Calu3 (cell line): ENCODE data around the gene PSMF1. TPM values are rescaled to one million over a fixed set of nuclear protein-coding genes. Genes with fewer than 3 reads are reported as not detected.

ENCODE experiments used
- BruUV-seq: library from RNA; stranded (reverse); fragments of 400-500 nt; replicated peaks from 2 replicates; lab custom pipeline; 2021; lab: Mats Ljungman, UMichigan
- CTCF ChIA-PET: fragments of 300-600 bp; sonication (Branson Sonifier 250); formaldehyde crosslinking; loops from one replicate; lab custom pipeline; 2022; ENCODE audit warnings: antibody characterized with exemption; lab: Charles Lee
- DNase-seq: peaks from one replicate; pipeline ENCODE4 v3.0.0; 2022
- H3K27ac Mint-ChIP-seq: one replicate; pipeline ENCODE4 v1.8.0; 2022; ENCODE audit warnings: mixed read lengths; ENCODE audit not compliant: unreplicated experiment
- H3K27me3 Mint-ChIP-seq: one replicate; pipeline ENCODE4 v1.8.0; 2022; ENCODE audit warnings: mixed read lengths; ENCODE audit not compliant: unreplicated experiment
- H3K36me3 Mint-ChIP-seq: one replicate; pipeline ENCODE4 v1.8.0; 2022; ENCODE audit warnings: mild to moderate bottlenecking, moderate library complexity, mixed read lengths; ENCODE audit not compliant: insufficient read depth, unreplicated experiment
- H3K4me1 Mint-ChIP-seq: one replicate; pipeline ENCODE4 v1.8.0; 2022; ENCODE audit warnings: mild to moderate bottlenecking, low read depth, mixed read lengths; ENCODE audit not compliant: unreplicated experiment
- H3K4me3 Mint-ChIP-seq: one replicate; pipeline ENCODE4 v1.8.0; 2022; ENCODE audit warnings: mild to moderate bottlenecking, low read depth, moderate library complexity, mixed read lengths; ENCODE audit not compliant: unreplicated experiment
- H3K9me3 Mint-ChIP-seq: one replicate; pipeline ENCODE4 v1.8.0; 2022; ENCODE audit warnings: low read depth, mixed read lengths; ENCODE audit not compliant: unreplicated experiment
- intact Hi-C: fragments of 100-400 bp; cut with micrococcal nuclease; formaldehyde crosslinking; loops from one replicate; pipeline ENCODE4 v1.10.0; 2022; ENCODE audit not compliant: unreplicated experiment
- total RNA-seq: library from RNA; stranded (reverse); gene quantifications from 2 replicates; pipeline ENCODE4 v1.2.3, GENCODE V29; 2022
- TF ChIP-seq, protein P1 (sequence below): fragments of 200-600 bp; IDR thresholded peaks from one replicate; pipeline ENCODE4 v1.8.0; 2022; ENCODE audit warnings: antibody characterized with exemption; ENCODE audit not compliant: unreplicated experiment

Gene PSMF1
- total RNA-seq, 1 experiment from 2014 or later: 112 TPM

DNA sequence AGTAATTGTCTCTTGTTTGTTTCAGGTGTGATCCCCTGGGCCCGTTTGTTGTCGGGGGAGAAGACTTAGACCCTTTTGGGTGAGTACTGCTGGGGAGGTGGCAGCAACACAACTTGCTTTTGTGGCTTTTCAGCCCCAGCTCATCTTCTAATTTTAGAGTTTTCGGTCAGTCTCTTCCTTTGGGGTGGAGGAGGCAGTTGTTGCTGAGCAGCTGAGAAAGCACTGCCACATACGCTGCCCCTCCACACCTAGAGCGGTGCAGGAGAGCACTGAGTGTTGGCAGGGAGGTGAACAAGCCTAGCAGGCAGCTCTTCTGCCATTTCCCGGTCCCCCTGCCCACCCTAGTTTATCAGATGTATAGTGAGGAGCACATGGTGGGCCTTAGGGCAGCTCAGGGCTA, 44.7 kb downstream of the PSMF1 start:
- intact Hi-C loops: no loop called here
- TF ChIP-seq, protein P1, sequence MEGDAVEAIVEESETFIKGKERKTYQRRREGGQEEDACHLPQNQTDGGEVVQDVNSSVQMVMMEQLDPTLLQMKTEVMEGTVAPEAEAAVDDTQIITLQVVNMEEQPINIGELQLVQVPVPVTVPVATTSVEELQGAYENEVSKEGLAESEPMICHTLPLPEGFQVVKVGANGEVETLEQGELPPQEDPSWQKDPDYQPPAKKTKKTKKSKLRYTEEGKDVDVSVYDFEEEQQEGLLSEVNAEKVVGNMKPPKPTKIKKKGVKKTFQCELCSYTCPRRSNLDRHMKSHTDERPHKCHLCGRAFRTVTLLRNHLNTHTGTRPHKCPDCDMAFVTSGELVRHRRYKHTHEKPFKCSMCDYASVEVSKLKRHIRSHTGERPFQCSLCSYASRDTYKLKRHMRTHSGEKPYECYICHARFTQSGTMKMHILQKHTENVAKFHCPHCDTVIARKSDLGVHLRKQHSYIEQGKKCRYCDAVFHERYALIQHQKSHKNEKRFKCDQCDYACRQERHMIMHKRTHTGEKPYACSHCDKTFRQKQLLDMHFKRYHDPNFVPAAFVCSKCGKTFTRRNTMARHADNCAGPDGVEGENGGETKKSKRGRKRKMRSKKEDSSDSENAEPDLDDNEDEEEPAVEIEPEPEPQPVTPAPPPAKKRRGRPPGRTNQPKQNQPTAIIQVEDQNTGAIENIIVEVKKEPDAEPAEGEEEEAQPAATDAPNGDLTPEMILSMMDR: no peak
- Mint-ChIP-seq H3K4me3 (no peak overlapping the region), H3K4me1 (no peaks in the 10 kb centered on the region), H3K27me3 (no peaks in the 10 kb centered on the region), H3K9me3 (no peaks in the 10 kb centered on the region), H3K27ac (no peak overlapping the region), H3K36me3 (peaks cover 28% of the 10 kb centered on the region)
- CTCF ChIA-PET: no interaction called here
- no peak for DNase-seq
- BruUV-seq: no TSS peak

DNA sequence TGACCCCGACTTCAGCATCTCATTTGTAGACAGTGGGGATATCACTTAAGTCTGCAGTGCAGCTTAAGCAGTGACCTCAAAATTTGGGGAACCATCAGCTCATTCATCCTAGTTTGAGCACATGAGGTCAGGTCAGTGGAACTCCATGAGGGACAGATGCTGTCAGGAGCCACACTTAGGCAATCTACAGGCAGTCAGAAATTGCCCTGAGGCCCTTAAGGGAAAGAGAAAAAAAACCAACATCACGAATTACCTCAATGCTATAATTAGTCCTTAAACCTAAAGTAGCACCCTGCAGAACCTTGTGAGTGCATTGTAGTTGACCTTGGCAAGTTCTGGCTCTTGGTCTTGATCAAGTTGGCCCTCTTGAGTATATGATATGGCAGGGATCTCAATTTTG, 45.3 kb downstream of the PSMF1 start:
- no peak overlapping the region for H3K4me3 Mint-ChIP-seq
- H3K27ac Mint-ChIP-seq: no peak overlapping the region
- DNase-seq: no peak
- TF ChIP-seq, protein P1: no peak
- BruUV-seq: no TSS peak
- H3K9me3 Mint-ChIP-seq: no peaks in the 10 kb centered on the region
- intact Hi-C loops: no loop called here
- peaks cover 28% of the 10 kb centered on the region for H3K36me3 Mint-ChIP-seq
- no peaks in the 10 kb centered on the region for H3K27me3 Mint-ChIP-seq
- H3K4me1 Mint-ChIP-seq: no peaks in the 10 kb centered on the region
- CTCF ChIA-PET: no interaction called here

- TF ChIP-seq, protein P1: no peak
- intact Hi-C loops: no loop called here
- no peaks in the 10 kb centered on the region for H3K27me3 Mint-ChIP-seq
- no peak overlapping the region for H3K27ac Mint-ChIP-seq
- H3K4me3 Mint-ChIP-seq: no peak overlapping the region
- CTCF ChIA-PET: no interaction called here
- H3K36me3 Mint-ChIP-seq: peaks cover 28% of the 10 kb centered on the region
- H3K4me1 Mint-ChIP-seq: no peaks in the 10 kb centered on the region
- H3K9me3 Mint-ChIP-seq: no peaks in the 10 kb centered on the region
- no TSS peak for BruUV-seq
- no peak for DNase-seq
Observed at GRCh38 chr20:1164871-1165270, 46.5 kb downstream of the PSMF1 start.

- no peak for DNase-seq
- intact Hi-C loops: no loop called here
- Mint-ChIP-seq H3K4me1 (no peaks in the 10 kb centered on the region), H3K9me3 (no peaks in the 10 kb centered on the region), H3K27me3 (no peaks in the 10 kb centered on the region), H3K27ac (no peak overlapping the region), H3K4me3 (no peak overlapping the region), H3K36me3 (peaks cover 23% of the 10 kb centered on the region)
- TF ChIP-seq, protein P1: no peak
- CTCF ChIA-PET: no interaction called here
- no TSS peak for BruUV-seq
Observed at GRCh38 chr20:1165521-1165920, 47.1 kb downstream of the PSMF1 start.
